ENCODE measurements around the gene ALK.

The ALK gene

DNA sequence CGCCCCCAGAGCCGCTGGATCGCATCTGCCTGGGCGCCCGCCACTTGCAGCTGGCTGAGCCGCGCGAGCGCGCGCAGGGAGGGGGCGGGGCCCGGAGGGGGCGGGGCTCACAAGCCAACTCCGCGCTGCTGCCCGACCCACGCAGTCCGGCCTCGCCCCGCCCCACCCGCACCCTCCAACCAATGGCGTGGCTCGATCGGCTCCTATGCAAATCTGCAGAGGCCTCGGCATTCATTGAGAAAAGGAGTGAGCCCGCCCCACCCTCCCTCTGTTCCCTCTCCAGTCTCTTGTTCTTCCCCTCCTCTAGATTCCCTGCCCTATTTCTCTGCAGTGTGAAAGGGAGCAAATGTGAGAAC, at the start of gene ALK:
ALK (minus strand) TSS at position 27 of the 356 bp plus-strand sequence. CDS start 927 bp downstream, outside the sequence.
- no peak within 1 kb of the TSS for H3K27ac ChIP-seq
- TF ChIP-seq FOXP2 (optimal IDR thresholded peaks at IDR 0.05; ENCODE audit: control extremely low read depth, extremely low read length, insufficient read depth): no peak
- TF ChIP-seq POLR2AphosphoS5 (IDR thresholded peaks at IDR 0.05; ENCODE audit: borderline replicate concordance, low read depth, low read length): no peak
- no peak for TF ChIP-seq EZH2 (IDR thresholded peaks at IDR 0.05)
- peak within 1 kb of the TSS; percentile 89 for H3K4me3 ChIP-seq
- peak within 1 kb of the TSS; percentile 38 for H3K9ac ChIP-seq (ENCODE audit: insufficient read length)
- H3K9me3 ChIP-seq (ENCODE audit: low read depth, low read length): no peaks in the 10 kb centered on the region
- DNase-seq (ENCODE audit: low read depth, low spot score): peak; percentile 87
- H3K36me3 ChIP-seq (ENCODE audit: insufficient read depth, low read length): peaks cover 7% of the 10 kb centered on the region; the same call in 1 of the 2 replicates

DNA sequence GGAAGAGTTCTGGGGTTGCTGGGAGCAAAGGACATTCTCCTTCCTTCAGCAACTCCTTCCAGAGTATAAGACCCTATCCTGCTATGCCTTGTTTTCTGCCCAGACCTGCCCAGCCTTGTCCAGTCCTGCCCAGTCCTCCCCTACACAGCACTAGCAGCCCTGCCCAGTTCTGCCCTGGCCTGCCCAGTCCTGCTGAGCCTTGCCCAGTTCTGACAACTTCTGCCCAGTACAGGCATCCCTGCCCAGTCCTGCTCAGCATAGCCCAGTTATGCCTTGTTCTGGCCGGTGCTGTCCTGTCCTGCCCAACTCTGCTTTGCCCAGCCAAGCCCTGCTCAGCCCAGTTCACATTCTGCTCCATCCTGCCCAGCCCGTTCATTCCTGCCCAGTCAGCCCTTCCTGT, 44.9 kb upstream of the ALK start:
- no peak for DNase-seq (ENCODE audit: low read depth, low spot score)
- H3K4me3 ChIP-seq: no peak overlapping the region
- no peak for TF ChIP-seq EZH2 (IDR thresholded peaks at IDR 0.05)
- TF ChIP-seq POLR2AphosphoS5 (IDR thresholded peaks at IDR 0.05; ENCODE audit: borderline replicate concordance, low read depth, low read length): no peak
- TF ChIP-seq FOXP2 (optimal IDR thresholded peaks at IDR 0.05; ENCODE audit: control extremely low read depth, extremely low read length, insufficient read depth): no peak
- no peak overlapping the region for H3K9ac ChIP-seq (ENCODE audit: insufficient read length)
- no peaks in the 10 kb centered on the region for H3K9me3 ChIP-seq (ENCODE audit: low read depth, low read length)
- H3K36me3 ChIP-seq (ENCODE audit: insufficient read depth, low read length): no peaks in the 10 kb centered on the region
- no peak overlapping the region for H3K27ac ChIP-seq

DNA sequence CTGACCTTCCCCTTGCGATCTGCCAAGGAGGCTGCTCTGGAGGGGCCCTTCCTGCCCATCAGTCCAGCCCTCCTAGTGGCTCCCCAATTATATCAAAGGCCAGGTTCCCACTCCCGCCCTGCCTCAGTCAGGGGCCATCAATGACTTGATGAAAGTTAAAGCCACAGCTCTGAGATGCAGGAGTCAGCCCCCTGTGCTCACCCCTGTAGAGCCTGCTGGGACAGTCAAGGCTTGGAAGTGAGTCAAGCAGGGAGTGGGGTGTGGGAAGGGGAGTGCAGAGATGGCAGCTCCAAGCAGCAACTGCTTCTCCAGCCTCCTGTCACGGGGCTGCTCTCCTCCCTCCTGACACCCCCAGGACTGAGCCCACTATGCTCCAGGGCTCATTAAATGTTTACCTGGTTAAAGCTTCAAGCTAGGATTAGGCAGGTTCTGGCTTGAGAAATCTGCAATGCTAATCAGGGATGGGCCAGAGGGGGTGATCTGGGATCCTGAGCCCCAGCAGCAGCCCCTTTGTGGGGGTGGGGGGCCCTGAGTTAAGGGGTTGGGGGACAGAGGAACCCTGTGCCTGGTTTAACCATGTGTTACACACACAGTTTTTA, 42.7 kb upstream of the ALK start:
- H3K36me3 ChIP-seq (ENCODE audit: insufficient read depth, low read length): no peaks in the 10 kb centered on the region
- no peak for DNase-seq (ENCODE audit: low read depth, low spot score)
- TF ChIP-seq FOXP2 (optimal IDR thresholded peaks at IDR 0.05; ENCODE audit: control extremely low read depth, extremely low read length, insufficient read depth) (no peak), POLR2AphosphoS5 (IDR thresholded peaks at IDR 0.05; ENCODE audit: borderline replicate concordance, low read depth, low read length) (no peak), EZH2 (IDR thresholded peaks at IDR 0.05) (no peak)

DNA sequence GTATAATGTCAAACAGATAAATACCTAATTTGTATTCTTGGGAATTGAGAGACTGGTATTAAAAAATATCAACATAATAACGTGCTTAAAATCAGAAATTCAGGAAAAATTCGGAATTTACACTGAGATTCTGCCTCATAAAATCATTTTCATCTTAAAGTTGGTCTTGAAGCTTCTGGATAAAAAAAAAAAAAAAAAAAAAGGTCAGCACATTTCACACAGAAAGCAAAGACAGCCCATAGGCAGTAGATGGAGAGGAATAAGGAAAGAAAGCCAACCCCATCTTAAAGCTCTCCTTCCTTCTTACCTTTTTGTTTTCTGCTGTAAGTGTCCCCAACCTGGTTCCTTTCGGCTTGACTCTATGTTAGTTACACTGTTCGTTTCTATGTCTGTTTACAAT, 41.5 kb upstream of the ALK start:
- Histone ChIP-seq H3K36me3 (ENCODE audit: insufficient read depth, low read length) (no peaks in the 10 kb centered on the region), H3K9ac (ENCODE audit: insufficient read length) (no peak overlapping the region), H3K4me3 (no peak overlapping the region), H3K27ac (no peak overlapping the region), H3K9me3 (ENCODE audit: low read depth, low read length) (no peaks in the 10 kb centered on the region)
- DNase-seq (ENCODE audit: low read depth, low spot score): no peak
- TF ChIP-seq EZH2 (IDR thresholded peaks at IDR 0.05) (no peak), POLR2AphosphoS5 (IDR thresholded peaks at IDR 0.05; ENCODE audit: borderline replicate concordance, low read depth, low read length) (no peak), FOXP2 (optimal IDR thresholded peaks at IDR 0.05; ENCODE audit: control extremely low read depth, extremely low read length, insufficient read depth) (no peak)

More for the DNA sequence above, 42.7 kb upstream of the ALK start:
- Histone ChIP-seq H3K27ac (no peak overlapping the region), H3K9ac (ENCODE audit: insufficient read length) (no peak overlapping the region), H3K4me3 (no peak overlapping the region), H3K9me3 (ENCODE audit: low read depth, low read length) (no peaks in the 10 kb centered on the region)

DNA sequence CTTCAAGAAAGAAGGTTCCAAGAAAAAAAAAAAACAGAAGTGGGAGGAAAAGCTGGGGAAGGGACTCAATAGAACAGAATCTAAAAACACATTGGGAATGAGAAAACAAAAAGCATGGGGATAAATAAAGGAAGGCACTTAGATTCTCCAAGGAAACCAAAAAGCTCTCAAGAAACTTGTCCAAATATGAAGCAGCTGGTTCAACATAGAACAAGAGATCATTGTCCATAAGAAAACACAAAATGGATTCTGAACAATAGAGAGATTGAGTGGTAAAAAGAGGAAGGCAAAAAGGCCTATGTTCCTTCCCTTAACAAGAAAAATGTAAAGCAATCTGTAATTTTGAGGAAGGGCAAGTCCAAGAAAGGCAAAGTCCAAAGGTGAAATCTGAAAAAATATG, 32.9 kb upstream of the ALK start:
- no peak for TF ChIP-seq FOXP2 (optimal IDR thresholded peaks at IDR 0.05; ENCODE audit: control extremely low read depth, extremely low read length, insufficient read depth)
- no peak for TF ChIP-seq POLR2AphosphoS5 (IDR thresholded peaks at IDR 0.05; ENCODE audit: borderline replicate concordance, low read depth, low read length)
- TF ChIP-seq EZH2 (IDR thresholded peaks at IDR 0.05): no peak
- H3K36me3 ChIP-seq (ENCODE audit: insufficient read depth, low read length): no peaks in the 10 kb centered on the region
- H3K4me3 ChIP-seq: no peak overlapping the region
- H3K9me3 ChIP-seq (ENCODE audit: low read depth, low read length): no peaks in the 10 kb centered on the region
- H3K27ac ChIP-seq: no peak overlapping the region
- no peak overlapping the region for H3K9ac ChIP-seq (ENCODE audit: insufficient read length)
- DNase-seq (ENCODE audit: low read depth, low spot score): no peak

DNA sequence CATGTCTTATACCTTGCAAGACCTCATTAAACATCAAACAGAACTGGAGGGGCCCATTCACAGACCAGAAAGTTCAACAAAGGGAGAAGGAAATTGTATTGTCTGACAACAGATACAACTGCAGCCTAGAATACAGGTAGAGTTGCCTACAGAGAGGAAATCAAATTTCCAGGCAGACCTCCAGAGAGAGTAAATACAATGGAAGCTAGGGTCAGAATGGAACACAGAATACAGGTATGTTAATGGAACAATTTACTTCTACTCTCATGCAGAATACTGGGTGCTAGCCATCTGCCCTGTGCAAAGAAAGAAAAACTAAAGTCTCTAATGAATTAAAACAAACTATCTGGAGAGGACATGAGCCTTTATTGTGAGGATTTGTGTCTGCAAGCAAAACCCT, 31.6 kb upstream of the ALK start:
- no peak overlapping the region for H3K9ac ChIP-seq (ENCODE audit: insufficient read length)
- no peak for DNase-seq (ENCODE audit: low read depth, low spot score)
- no peaks in the 10 kb centered on the region for H3K36me3 ChIP-seq (ENCODE audit: insufficient read depth, low read length)
- no peak for TF ChIP-seq EZH2 (IDR thresholded peaks at IDR 0.05)
- no peak for TF ChIP-seq FOXP2 (optimal IDR thresholded peaks at IDR 0.05; ENCODE audit: control extremely low read depth, extremely low read length, insufficient read depth)
- no peak for TF ChIP-seq POLR2AphosphoS5 (IDR thresholded peaks at IDR 0.05; ENCODE audit: borderline replicate concordance, low read depth, low read length)
- no peak overlapping the region for H3K4me3 ChIP-seq
- H3K9me3 ChIP-seq (ENCODE audit: low read depth, low read length): no peaks in the 10 kb centered on the region
- H3K27ac ChIP-seq: no peak overlapping the region

DNA sequence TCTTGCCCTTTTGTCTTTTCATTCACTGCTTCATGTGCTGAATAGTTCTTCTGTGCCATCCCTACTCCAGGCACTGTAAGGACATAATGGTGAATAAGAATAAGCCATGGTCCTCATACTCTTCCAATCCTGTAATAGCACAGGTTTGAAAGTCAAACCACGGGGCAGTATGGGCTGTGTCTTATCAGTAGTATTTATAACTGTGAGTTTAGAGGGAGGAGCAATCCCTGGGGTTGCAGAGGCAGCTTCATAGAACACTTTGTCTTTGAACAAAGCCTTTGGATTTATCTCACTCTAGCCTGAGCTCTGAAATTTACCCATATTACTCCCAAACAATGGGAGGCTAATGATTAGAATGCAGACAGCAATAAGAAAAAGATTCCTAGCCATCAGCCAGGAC, 30.2 kb upstream of the ALK start:
- no peaks in the 10 kb centered on the region for H3K9me3 ChIP-seq (ENCODE audit: low read depth, low read length)
- H3K27ac ChIP-seq: 0 out of 2 replicates have a peak overlapping the region, but pooled peaks have one; percentile 30
- TF ChIP-seq FOXP2 (optimal IDR thresholded peaks at IDR 0.05; ENCODE audit: control extremely low read depth, extremely low read length, insufficient read depth) (no peak), POLR2AphosphoS5 (IDR thresholded peaks at IDR 0.05; ENCODE audit: borderline replicate concordance, low read depth, low read length) (no peak), EZH2 (IDR thresholded peaks at IDR 0.05) (no peak)
- no peaks in the 10 kb centered on the region for H3K36me3 ChIP-seq (ENCODE audit: insufficient read depth, low read length)
- H3K4me3 ChIP-seq: no peak overlapping the region
- H3K9ac ChIP-seq (ENCODE audit: insufficient read length): no peak overlapping the region
- DNase-seq (ENCODE audit: low read depth, low spot score): no peak

DNA sequence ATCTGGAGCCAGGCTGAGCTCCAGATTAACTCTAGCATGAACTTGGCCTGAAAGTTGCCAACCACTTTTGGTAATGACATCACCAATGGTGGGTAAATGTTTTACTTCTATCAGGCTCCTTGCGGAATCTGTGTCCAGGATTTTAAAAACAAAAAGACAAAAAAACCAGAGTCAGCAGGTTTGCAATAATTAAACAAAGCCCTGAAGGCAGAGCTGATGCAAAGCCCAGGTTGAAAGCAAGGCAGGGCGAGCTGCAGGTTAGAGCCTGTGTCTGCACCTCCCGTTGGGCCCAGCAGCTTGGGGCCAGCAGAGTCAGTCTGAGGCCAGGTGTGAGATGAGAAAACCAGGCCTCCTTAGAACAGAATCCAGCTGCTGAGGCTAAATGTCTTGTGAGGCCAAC, 29.1 kb upstream of the ALK start:
- H3K9me3 ChIP-seq (ENCODE audit: low read depth, low read length): no peaks in the 10 kb centered on the region
- no peak overlapping the region for H3K9ac ChIP-seq (ENCODE audit: insufficient read length)
- no peak overlapping the region for H3K27ac ChIP-seq
- H3K36me3 ChIP-seq (ENCODE audit: insufficient read depth, low read length): no peaks in the 10 kb centered on the region
- TF ChIP-seq EZH2 (IDR thresholded peaks at IDR 0.05) (no peak), POLR2AphosphoS5 (IDR thresholded peaks at IDR 0.05; ENCODE audit: borderline replicate concordance, low read depth, low read length) (no peak), FOXP2 (optimal IDR thresholded peaks at IDR 0.05; ENCODE audit: control extremely low read depth, extremely low read length, insufficient read depth) (no peak)
- no peak for DNase-seq (ENCODE audit: low read depth, low spot score)
- H3K4me3 ChIP-seq: no peak overlapping the region

DNA sequence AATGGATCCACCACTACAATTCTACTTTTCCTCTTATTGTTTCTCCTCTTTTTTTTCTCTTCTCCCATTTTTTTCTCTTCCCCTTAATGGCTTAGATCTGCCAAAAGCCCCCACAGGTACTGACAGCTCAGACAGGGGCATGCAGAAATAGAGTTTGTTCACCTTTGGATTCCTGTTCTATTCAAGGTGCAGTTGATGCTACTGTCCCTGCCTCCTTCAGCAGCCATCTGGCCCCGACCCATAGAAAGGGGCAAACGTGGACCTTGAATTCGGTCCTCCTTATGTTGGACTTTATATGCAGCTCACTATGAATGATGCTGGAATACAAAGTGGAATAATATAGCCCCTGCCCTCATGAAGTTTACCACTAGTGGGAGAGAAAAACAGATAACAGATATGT, 27.7 kb upstream of the ALK start:
- Histone ChIP-seq H3K27ac (no peak overlapping the region), H3K36me3 (ENCODE audit: insufficient read depth, low read length) (no peaks in the 10 kb centered on the region), H3K4me3 (no peak overlapping the region), H3K9me3 (ENCODE audit: low read depth, low read length) (no peaks in the 10 kb centered on the region), H3K9ac (ENCODE audit: insufficient read length) (no peak overlapping the region)
- DNase-seq (ENCODE audit: low read depth, low spot score): no peak
- no peak for TF ChIP-seq POLR2AphosphoS5 (IDR thresholded peaks at IDR 0.05; ENCODE audit: borderline replicate concordance, low read depth, low read length)
- no peak for TF ChIP-seq EZH2 (IDR thresholded peaks at IDR 0.05)
- no peak for TF ChIP-seq FOXP2 (optimal IDR thresholded peaks at IDR 0.05; ENCODE audit: control extremely low read depth, extremely low read length, insufficient read depth)
